GM12878 (cell line): Measurements from ENCODE around the gene ICOSLG. TPM values are rescaled to one million over a fixed set of nuclear protein-coding genes. Genes with fewer than 3 reads are reported as not detected.

Experiments used
- ATAC-seq: fragments of 200-7000 bp; cut with Tn5 transposase; 3 replicates; pipeline ENCODE4 v1.9.1; 2020; ENCODE audit warnings: mild to moderate bottlenecking, moderate library complexity
- BruUV-seq: library from RNA; stranded (reverse); fragments of 400-500 nt; replicated peaks from 2 replicates; lab custom pipeline; 2021; lab: Mats Ljungman, UMichigan
- CTCF ChIA-PET: fragments of 300-600 bp; sonication (Branson Sonifier 250); formaldehyde crosslinking; extraction: SDS; loops from one replicate; lab custom pipeline; 2021; ENCODE audit warnings: inconsistent platforms; lab: Yijun Ruan, JAX
- POLR2A ChIA-PET: fragments of 350-600 bp; formaldehyde crosslinking; extraction: SDS; loops from one replicate; lab custom pipeline; 2021; ENCODE audit warnings: inconsistent platforms; lab: Charles Lee
- RAD21 ChIA-PET: fragments of 300-600 bp; sonication (Branson Sonifier 250); formaldehyde crosslinking; loops from one replicate; lab custom pipeline; 2023; ENCODE audit warnings: antibody characterized with exemption; ENCODE audit not compliant: unreplicated experiment; lab: Charles Lee
- SMC1A ChIA-PET: fragments of 300-600 bp; sonication (Branson Sonifier 250); formaldehyde crosslinking; loops from one replicate; lab custom pipeline; 2023; ENCODE audit not compliant: unreplicated experiment, uncharacterized antibody; lab: Charles Lee
- DNase-seq: peaks from one replicate; pipeline ENCODE4 v3.0.0-alpha.2; 2011; ENCODE audit warnings: low read depth, low spot score
- FAIRE-seq: peaks from 3 replicates; lab custom pipeline; 2011; peaks lifted over from hg19 to GRCh38; lab: Jason Lieb, UNC
- H2AFZ ChIP-seq: 2 replicates; pipeline ENCODE4 v1.6.0; 2011; ENCODE audit warnings: low read depth, low read length, control low read depth; ENCODE audit not compliant: control insufficient read depth
- H3K27ac ChIP-seq: 2 replicates; pipeline ENCODE4 v1.5.1; 2011; ENCODE audit warnings: control low read depth; ENCODE audit not compliant: control insufficient read depth, insufficient read depth
- H3K27me3 ChIP-seq, 2 experiments: replicated peaks in 1 of 2; 2 replicates each; pipeline versions ENCODE4 v1.6.0 to v1.6.1; 2011; ENCODE audit warnings: low read length in 1 of 2; ENCODE audit not compliant: control insufficient read depth in 2 of 2, insufficient read depth in 2 of 2
- H3K36me3 ChIP-seq, 2 experiments: 2 replicates each; pipeline ENCODE4 v1.5.1; 2011; ENCODE audit warnings: low read length in 1 of 2; ENCODE audit not compliant: control insufficient read depth in 2 of 2, insufficient read depth in 2 of 2
- H3K4me1 ChIP-seq: 2 replicates; pipeline ENCODE4 v1.6.1; 2011; ENCODE audit warnings: mild to moderate bottlenecking, low read length, moderate library complexity, mixed read lengths; ENCODE audit not compliant: control insufficient read depth, insufficient read depth
- H3K4me2 ChIP-seq: 2 replicates; pipeline ENCODE4 v1.6.0; 2011; ENCODE audit warnings: control low read depth; ENCODE audit not compliant: control insufficient read depth, insufficient read depth
- H3K4me3 ChIP-seq: fragments of 200-600 bp; sonication (generic); 2 replicates; pipeline ENCODE4 v1.5.1; 2016
- H3K79me2 ChIP-seq: 2 replicates; pipeline ENCODE4 v1.6.0; 2011; ENCODE audit warnings: low read length; ENCODE audit not compliant: control insufficient read depth, insufficient read depth
- H3K9ac ChIP-seq: 2 replicates; pipeline ENCODE4 v1.8.0; 2011; ENCODE audit warnings: low read length, control low read depth, mixed read lengths; ENCODE audit not compliant: control insufficient read depth, insufficient read depth
- H3K9me3 ChIP-seq: replicated peaks from 3 replicates; pipeline ENCODE4 v1.5.1; 2011; ENCODE audit warnings: mild to moderate bottlenecking, low read length; ENCODE audit not compliant: control insufficient read depth, insufficient read depth
- H4K20me1 ChIP-seq: 2 replicates; pipeline ENCODE4 v1.6.0; 2011; ENCODE audit not compliant: control insufficient read depth, insufficient read depth
- BACH1 ChIP-seq: fragments of 450-650 bp; IDR thresholded peaks from 2 replicates; pipeline ENCODE4 v1.6.1; 2017; ENCODE audit warnings: mild to moderate bottlenecking, borderline replicate concordance
- CBFB ChIP-seq: IDR thresholded peaks from 2 replicates; pipeline ENCODE4 v1.6.1; 2016; ENCODE audit warnings: antibody characterized with exemption, low read depth
- CEBPB ChIP-seq, 2 experiments: fragments of 150-350 bp in 1 of 2; IDR thresholded peaks; 2 replicates each; pipeline ENCODE4 v1.6.1; 2012 to 2014; ENCODE audit warnings: low read depth in 2 of 2, low read length in 2 of 2, borderline replicate concordance in 1 of 2, inconsistent platforms in 1 of 2
- CHD1 ChIP-seq: IDR thresholded peaks from 2 replicates; pipeline ENCODE4 v1.6.1; 2012; ENCODE audit warnings: low read depth, low read length, improper control_type of control experiment
- CREB1 ChIP-seq: IDR thresholded peaks from 2 replicates; pipeline ENCODE4 v1.6.1; 2012; ENCODE audit warnings: low read depth, mild to moderate bottlenecking, inconsistent platforms
- FOS ChIP-seq: IDR thresholded peaks from 3 replicates; pipeline ENCODE4 v1.6.1; 2011; ENCODE audit warnings: borderline replicate concordance; ENCODE audit not compliant: insufficient read length; ENCODE audit errors: extremely low read depth
- IRF4 ChIP-seq: IDR thresholded peaks from 2 replicates; pipeline ENCODE4 v1.6.1; 2011; ENCODE audit warnings: low read depth, low read length
- NFIC ChIP-seq: IDR thresholded peaks from 2 replicates; pipeline ENCODE4 v1.6.1; 2012; ENCODE audit warnings: low read depth, mild to moderate bottlenecking, inconsistent platforms, low read length, moderate library complexity
- PAX5 ChIP-seq: IDR thresholded peaks from 2 replicates; pipeline ENCODE4 v1.6.1; 2011; ENCODE audit warnings: low read depth, low read length, borderline replicate concordance
- POLR2AphosphoS2 ChIP-seq: IDR thresholded peaks from 2 replicates; pipeline ENCODE4 v1.6.1; 2011; ENCODE audit warnings: low read depth, mild to moderate bottlenecking, low read length, improper control_type of control experiment, moderate library complexity
- SMARCA5 ChIP-seq: fragments of 450-650 bp; IDR thresholded peaks from 2 replicates; pipeline ENCODE4 v1.6.1; 2017; ENCODE audit warnings: mild to moderate bottlenecking
- SUPT20H ChIP-seq: IDR thresholded peaks from 2 replicates; pipeline ENCODE4 v1.6.1; 2011; ENCODE audit warnings: low read depth, mild to moderate bottlenecking, low read length, moderate library complexity, borderline replicate concordance; ENCODE audit not compliant: control insufficient read depth
- ZNF384 ChIP-seq: IDR thresholded peaks from 2 replicates; pipeline ENCODE4 v1.6.1; 2012; ENCODE audit warnings: low read depth, mild to moderate bottlenecking, low read length, improper control_type of control experiment, borderline replicate concordance
- ZNF622 ChIP-seq: fragments of 450-650 bp; IDR thresholded peaks from 2 replicates; pipeline ENCODE4 v1.6.1; 2017; ENCODE audit warnings: mild to moderate bottlenecking, inconsistent platforms
- WGBS: methylation state at CpG from one replicate; pipeline ENCODE4 v1.1.6; 2016; ENCODE audit warnings: low lambda C conversion rate; ENCODE audit not compliant: insufficient replicate concordance, insufficient coverage; ENCODE audit errors: missing lambda C conversion rate; 5-methylcytosine and 5-hydroxymethylcytosine counted together
- in situ Hi-C: fragments of 300-500 bp; cut with MboI; formaldehyde crosslinking; loops from 9 replicates; pipeline ENCODE4 v1.14.3; 2018; ENCODE audit warnings: mixed read lengths
- intact Hi-C: fragments of 100-400 bp; cut with micrococcal nuclease; formaldehyde crosslinking; loops from one replicate; pipeline ENCODE4 v1.14.2; 2022; ENCODE audit not compliant: unreplicated experiment
- polyA plus RNA-seq, 11 experiments: library from polyadenylated mRNA; depleted of rRNA in 4 of 11; unstranded in 6 of 11; stranded (reverse) in 5 of 11; fragments of >200 nt; fragmentation: Nextera tagmentation in 4 of 11; fragmentation: Illumina TruSeq in 1 of 11; extraction: Ambion mirVana in 4 of 11; extraction: Trizol in 1 of 11; gene quantifications; 1 replicate in 1 of 11; 2 replicates in 10 of 11; pipeline versions ENCODE4 v1.2.1 to v1.2.3, GENCODE V29; 2011 to 2016; ENCODE audit warnings: inconsistent platforms in 2 of 11, missing spikeins in 2 of 11, low read depth in 1 of 11
- total RNA-seq, 4 experiments: library from RNA; depleted of rRNA in 3 of 4; stranded (reverse); fragments of >200 nt in 3 of 4; fragmentation: Illumina TruSeq in 1 of 4; extraction: Trizol in 1 of 4; gene quantifications; 2 replicates each; pipeline versions ENCODE4 v1.2.1 to v1.2.3, GENCODE V29; 2013 to 2021
- TF ChIP-seq, protein P1 (sequence below): IDR thresholded peaks from 2 replicates; pipeline ENCODE4 v1.6.1; 2012; ENCODE audit warnings: low read depth, low read length, improper control_type of control experiment
- TF ChIP-seq, protein P2 (sequence below): fragments of 450-650 bp; IDR thresholded peaks from 2 replicates; pipeline ENCODE4 v1.6.1; 2018; ENCODE audit warnings: borderline replicate concordance, mild to moderate bottlenecking; ENCODE audit not compliant: partially characterized antibody
- TF ChIP-seq, protein P3 (sequence below): IDR thresholded peaks from 2 replicates; pipeline ENCODE4 v1.6.1; 2012; ENCODE audit warnings: mild to moderate bottlenecking, low read depth, low read length

The ICOSLG gene
- total and polyA plus RNA-seq, 10 of the 15 experiments (the other 5 are each of a cell fraction or from before 2014, with no cell fraction given) = 0.84 to 16.4 (median 6.2) TPM

DNA sequence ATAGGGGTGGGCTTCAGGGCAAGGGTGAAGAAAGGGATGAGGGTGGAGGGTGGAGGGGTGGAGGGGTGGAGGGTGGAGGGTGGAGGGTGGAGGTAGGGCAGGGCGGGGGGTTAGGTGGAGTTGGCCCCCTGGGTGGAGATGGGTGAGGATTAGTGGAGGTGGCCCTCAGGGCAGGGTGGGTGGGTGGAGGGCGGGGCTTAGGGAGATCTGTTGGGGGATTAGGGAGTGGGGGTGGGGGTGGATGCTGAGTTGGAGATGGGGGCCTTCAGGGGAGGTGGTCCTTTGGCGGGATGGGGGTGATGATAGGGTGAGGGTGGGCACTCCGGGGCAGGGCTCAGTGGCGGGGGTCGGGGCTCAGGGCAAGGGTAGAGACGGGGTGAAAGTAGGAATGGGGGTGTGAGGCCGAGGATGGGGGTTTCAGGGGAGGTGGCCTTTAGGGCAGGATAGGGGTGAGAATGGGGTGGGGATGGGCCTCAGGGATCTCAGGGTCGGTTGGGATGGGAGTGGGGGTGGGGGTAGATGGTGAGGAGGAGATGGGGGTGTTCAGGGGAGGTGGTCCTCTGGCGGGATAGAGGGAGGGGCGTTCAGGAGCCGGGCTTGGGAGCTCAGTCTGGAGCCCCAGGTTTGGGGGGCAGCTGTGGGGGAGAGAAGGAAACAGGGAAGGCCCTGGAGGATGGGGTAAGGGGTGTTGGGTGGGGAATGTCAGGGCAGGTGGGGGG is 21.8 kb upstream of the ICOSLG start:
- no peaks in the 10 kb centered on the region for H3K36me3 ChIP-seq
- H3K4me1 ChIP-seq = no peaks in the 10 kb centered on the region; the same call in 1 of the 2 replicates
- no peak overlapping the region for H3K9ac ChIP-seq
- H3K4me3 ChIP-seq = no peak overlapping the region
- no peak overlapping the region for H2AFZ ChIP-seq
- ChIA-PET SMC1A (no interaction called here), RAD21 (no interaction called here), POLR2A (no interaction called here), CTCF (no interaction called here)
- no peak for ATAC-seq
- no peaks in the 10 kb centered on the region for H3K9me3 ChIP-seq
- no peaks in the 10 kb centered on the region for H3K79me2 ChIP-seq
- WGBS = 24% methylated on average over 6 of the region's 12 CpGs
- no peaks in the 10 kb centered on the region for H3K27me3 ChIP-seq
- H3K27ac ChIP-seq = no peak overlapping the region
- in situ Hi-C loops = no loop called here
- intact Hi-C loops = no loop called here
- H3K4me2 ChIP-seq = no peak overlapping the region
- DNase-seq = no peak
- no peak for FAIRE-seq
- H4K20me1 ChIP-seq = no peaks in the 10 kb centered on the region
- BruUV-seq = no TSS peak
- TF ChIP-seq NFIC = no peak
- no peak for TF ChIP-seq SMARCA5
- no peak for TF ChIP-seq BACH1
- no peak for TF ChIP-seq CEBPB (IDR thresholded peaks at IDR 0.05; ENCODE audit: borderline replicate concordance in 1 of 2, low read depth in 2 of 2, low read length in 2 of 2)
- TF ChIP-seq POLR2AphosphoS2 = no peak
- TF ChIP-seq IRF4 = no peak
- TF ChIP-seq PAX5 = no peak
- TF ChIP-seq, protein P1, sequence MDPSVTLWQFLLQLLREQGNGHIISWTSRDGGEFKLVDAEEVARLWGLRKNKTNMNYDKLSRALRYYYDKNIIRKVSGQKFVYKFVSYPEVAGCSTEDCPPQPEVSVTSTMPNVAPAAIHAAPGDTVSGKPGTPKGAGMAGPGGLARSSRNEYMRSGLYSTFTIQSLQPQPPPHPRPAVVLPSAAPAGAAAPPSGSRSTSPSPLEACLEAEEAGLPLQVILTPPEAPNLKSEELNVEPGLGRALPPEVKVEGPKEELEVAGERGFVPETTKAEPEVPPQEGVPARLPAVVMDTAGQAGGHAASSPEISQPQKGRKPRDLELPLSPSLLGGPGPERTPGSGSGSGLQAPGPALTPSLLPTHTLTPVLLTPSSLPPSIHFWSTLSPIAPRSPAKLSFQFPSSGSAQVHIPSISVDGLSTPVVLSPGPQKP = no peak
- no peak for TF ChIP-seq CBFB
- no peak for TF ChIP-seq ZNF384
- TF ChIP-seq, protein P2, sequence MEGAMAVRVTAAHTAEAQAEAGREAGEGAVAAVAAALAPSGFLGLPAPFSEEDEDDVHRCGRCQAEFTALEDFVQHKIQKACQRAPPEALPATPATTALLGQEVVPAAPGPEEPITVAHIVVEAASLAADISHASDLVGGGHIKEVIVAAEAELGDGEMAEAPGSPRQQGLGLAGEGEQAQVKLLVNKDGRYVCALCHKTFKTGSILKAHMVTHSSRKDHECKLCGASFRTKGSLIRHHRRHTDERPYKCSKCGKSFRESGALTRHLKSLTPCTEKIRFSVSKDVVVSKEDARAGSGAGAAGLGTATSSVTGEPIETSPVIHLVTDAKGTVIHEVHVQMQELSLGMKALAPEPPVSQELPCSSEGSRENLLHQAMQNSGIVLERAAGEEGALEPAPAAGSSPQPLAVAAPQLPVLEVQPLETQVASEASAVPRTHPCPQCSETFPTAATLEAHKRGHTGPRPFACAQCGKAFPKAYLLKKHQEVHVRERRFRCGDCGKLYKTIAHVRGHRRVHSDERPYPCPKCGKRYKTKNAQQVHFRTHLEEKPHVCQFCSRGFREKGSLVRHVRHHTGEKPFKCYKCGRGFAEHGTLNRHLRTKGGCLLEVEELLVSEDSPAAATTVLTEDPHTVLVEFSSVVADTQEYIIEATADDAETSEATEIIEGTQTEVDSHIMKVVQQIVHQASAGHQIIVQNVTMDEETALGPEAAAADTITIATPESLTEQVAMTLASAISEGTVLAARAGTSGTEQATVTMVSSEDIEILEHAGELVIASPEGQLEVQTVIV = no peak
- TF ChIP-seq FOS = no peak
- no peak for TF ChIP-seq CREB1
- no peak for TF ChIP-seq CHD1
- TF ChIP-seq SUPT20H = no peak
- TF ChIP-seq, protein P3, sequence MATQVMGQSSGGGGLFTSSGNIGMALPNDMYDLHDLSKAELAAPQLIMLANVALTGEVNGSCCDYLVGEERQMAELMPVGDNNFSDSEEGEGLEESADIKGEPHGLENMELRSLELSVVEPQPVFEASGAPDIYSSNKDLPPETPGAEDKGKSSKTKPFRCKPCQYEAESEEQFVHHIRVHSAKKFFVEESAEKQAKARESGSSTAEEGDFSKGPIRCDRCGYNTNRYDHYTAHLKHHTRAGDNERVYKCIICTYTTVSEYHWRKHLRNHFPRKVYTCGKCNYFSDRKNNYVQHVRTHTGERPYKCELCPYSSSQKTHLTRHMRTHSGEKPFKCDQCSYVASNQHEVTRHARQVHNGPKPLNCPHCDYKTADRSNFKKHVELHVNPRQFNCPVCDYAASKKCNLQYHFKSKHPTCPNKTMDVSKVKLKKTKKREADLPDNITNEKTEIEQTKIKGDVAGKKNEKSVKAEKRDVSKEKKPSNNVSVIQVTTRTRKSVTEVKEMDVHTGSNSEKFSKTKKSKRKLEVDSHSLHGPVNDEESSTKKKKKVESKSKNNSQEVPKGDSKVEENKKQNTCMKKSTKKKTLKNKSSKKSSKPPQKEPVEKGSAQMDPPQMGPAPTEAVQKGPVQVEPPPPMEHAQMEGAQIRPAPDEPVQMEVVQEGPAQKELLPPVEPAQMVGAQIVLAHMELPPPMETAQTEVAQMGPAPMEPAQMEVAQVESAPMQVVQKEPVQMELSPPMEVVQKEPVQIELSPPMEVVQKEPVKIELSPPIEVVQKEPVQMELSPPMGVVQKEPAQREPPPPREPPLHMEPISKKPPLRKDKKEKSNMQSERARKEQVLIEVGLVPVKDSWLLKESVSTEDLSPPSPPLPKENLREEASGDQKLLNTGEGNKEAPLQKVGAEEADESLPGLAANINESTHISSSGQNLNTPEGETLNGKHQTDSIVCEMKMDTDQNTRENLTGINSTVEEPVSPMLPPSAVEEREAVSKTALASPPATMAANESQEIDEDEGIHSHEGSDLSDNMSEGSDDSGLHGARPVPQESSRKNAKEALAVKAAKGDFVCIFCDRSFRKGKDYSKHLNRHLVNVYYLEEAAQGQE = no peak
- TF ChIP-seq ZNF622 = no peak
